Suppressor macrophage treated with lipopolysaccharide for 1 hour (primary cell): Measurements from ENCODE around the gene MUC21.
"Not testable (repeated sequence)": the region's sequence is repeated elsewhere in the genome, so short reads cannot be mapped to it uniquely, and the experiment has no call there.

ENCODE experiments used
- DNase-seq, 3 donors: peaks; one replicate each; pipeline ENCODE4 v3.0.0-alpha.2; 2020 to 2022

MUC21 gene

DNA sequence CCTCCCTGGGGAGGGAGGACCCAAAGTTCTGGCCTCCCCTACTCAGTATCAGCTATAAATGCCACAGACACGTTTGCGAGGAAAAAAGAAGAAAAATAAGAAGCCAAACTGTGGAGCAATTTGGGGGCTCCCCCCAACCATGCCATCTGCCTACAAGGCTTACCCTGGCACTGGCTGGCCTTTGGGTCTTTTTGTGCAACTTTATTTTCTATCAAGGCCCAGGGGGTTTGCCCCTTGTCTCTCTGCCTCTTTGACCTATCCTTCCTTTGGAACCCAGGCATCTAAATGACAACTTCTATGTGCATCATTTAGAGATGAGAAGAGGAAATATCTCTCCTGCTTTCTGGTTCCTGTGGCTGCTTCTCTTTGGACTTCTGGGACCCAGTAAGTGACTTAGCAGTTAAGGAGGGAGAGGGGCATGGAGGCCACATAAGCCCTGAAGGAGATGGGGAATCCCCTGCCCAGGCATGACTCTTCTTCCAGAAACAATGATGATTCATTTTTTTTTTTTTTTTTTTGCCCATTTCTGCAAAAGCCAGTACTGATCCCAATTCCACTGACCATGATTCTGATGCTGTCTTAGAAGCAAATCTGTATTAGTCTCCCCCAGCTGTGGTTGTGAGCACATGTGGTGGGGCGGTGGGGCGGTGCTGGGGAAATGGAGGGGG, 27.0 kb downstream of the MUC21 start, which contains the start of gene MUC22:
Gene MUC22 (plus strand): TSS at position 82 of the 668 bp plus-strand sequence. CDS start 233 bp downstream, at position 315.
- DNase-seq: peak; percentile 65 to 81 (median 74)

DNA sequence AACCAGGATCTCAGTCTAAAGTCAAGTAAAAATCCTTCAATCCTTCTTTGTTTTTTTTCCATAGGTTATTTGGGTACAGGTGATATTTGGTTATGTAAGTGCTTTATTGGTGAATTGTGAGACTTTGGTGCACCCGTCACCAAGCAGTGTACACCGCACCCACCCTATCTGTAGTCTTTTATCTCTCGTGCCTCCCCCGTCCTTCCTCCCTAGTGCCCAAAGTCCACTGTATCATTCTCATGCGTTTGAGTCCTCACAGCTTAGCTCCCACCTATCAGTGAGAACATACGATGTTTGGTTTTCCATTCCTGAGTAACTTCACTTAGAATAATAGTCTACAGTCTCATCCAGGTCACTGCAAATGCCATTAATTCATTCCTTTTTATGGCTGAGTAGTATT, 27.6 kb downstream of the MUC21 start:
- DNase-seq: no peak

- DNase-seq: no peak
Measured at GRCh38 chr6:31016659-31017299, 33.3 kb downstream of the MUC21 start.

- DNase-seq: not testable (repeated sequence)
Measured at GRCh38 chr6:31017436-31017835, 33.9 kb downstream of the MUC21 start.

- DNase-seq: no peak
Measured at GRCh38 chr6:31020057-31020456, 36.5 kb downstream of the MUC21 start.

DNA sequence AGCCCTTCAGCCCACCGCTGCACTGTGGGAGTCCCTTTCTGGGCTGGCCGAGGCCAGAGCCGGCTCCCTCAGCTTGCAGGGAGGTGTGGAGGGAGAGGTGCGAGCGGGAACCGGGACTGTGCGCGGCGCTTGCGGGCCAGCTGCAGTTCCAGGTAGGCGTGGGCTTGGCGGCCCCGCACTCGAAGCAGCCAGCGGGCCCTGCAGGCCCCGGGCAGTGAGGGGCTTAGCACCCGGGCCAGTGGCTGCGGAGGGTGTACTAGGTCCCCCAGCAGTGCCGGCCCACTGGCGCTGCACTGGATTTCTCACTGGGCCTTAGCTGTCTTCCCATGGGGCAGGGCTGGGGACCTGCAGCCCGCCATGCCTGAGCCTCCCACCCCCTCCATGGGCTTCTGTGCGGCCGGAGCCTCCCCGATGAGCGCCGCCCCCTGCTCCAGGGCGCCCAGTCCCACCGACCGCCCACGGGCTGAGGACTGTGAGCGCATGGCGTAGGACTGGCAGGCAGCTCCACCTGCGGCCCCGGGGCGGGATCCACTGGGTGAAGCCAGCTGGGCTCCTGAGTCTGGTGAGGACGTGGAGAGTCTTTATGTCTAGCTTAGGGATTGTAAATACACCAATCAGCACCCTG, 37.2 kb downstream of the MUC21 start:
- not testable (repeated sequence) for DNase-seq

DNA sequence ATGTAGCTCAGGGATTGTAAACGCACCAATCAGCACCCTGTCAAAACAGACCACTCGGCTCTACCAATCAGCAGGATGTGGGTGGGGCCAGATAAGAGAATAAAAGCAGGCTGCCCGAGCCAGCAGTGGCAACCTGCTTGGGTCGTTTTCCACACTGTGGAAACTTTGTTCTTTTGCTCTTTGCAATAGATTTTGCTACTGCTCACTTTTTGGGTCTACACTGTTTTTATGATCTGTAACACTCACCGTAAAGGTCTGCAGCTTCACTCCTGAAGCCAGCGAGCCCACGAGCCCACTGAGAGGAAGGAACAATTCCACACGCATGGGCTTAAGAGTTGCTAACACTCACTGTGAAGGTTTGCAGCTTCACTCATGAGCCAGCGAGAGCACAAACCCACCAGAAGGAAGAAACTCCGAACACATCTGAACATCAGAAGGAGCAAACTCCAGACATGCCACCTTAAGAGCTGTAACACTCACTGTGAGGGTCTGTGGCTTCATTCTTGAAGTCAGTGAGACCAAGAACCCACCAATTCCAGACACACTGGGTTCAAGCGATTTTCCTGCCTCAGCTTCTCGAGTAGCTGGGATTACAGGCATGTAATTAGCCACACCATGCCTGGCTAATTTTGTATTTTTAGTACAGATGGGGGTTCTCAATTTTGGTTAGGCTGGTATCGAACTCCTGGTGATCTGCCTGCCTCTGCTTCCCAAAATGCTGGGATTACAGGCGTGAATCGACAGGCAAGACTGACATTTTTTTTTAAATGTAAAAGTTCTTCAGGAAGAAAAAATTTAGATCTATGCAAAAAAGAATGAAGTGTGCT, 38.4 kb downstream of the MUC21 start:
- DNase-seq: not testable (repeated sequence)

DNA sequence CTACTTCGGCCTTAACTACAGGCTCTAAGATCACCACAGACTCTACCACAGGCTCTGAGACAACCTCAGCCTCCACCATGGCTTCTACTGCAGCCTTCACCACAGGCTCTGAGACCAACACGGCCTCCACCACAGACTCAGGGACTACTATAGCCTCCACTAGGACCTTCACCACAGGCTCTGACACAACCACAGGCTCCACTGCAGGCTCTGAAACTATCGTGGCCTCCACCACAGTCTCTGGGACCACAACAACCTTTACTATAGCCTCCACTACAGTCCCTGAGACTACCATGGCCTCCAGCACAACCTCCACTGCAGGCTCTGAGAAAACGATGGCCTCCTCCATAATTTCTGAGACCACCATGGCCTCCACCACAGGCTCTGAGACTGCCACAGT, 42.1 kb downstream of the MUC21 start:
- DNase-seq: no peak

GRCh38 chr6:31031095-31031494, 47.6 kb downstream of the MUC21 start:
- no peak for DNase-seq

DNA sequence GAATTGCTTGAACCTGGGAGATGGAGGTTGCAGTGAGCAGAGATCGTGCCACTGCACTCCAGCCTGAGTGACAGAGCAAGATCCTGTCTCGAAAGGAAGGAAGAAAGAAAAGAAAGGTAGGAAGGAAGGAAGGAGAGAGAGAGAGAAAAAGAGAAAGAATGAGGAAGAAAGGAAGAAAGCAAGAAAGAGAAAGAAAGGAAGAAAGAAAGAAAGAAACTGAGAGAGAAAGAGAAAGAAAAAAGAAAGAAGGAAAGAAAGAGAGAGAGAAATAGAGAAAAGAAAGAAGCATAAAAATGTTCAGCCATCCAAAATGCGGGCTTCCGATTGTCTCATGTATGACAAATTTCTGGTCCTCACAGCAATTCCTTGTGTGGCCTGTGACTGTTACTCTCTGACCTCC, 49.6 kb downstream of the MUC21 start:
- no peak for DNase-seq

GRCh38 chr6:31035862-31036497, 52.5 kb downstream of the MUC21 start:
- no peak for DNase-seq

DNA sequence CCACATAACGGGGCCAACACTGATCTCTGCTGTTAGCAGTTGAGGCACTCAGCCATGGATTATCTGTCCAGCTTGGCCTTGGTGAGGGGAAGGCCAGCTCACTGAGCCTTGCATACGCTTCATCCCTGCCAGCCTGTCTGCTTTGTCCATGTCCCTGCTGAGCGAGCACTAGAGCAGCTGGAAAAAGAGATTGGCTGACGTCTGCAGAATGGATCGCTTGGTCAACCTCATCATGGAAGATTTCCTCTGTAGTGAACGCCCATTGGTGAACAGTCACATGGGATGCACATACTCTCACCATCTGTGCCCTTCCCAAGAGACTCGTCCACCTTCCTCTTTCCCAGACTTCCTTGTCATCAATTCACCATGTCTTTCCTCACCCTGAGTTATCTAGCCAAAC, 53.7 kb downstream of the MUC21 start:
- DNase-seq: no peak

GRCh38 chr6:31037682-31038081, 54.2 kb downstream of the MUC21 start:
- DNase-seq: no peak

GRCh38 chr6:31038559-31038958, 55.0 kb downstream of the MUC21 start:
- no peak for DNase-seq
